Stimulated activated CD8-positive, alpha-beta memory T cell treated with anti-CD3 and anti-CD28 coated beads, Interleukin-4, amount 100 ng/mL, for 1 hour (primary cell): ENCODE measurements around the gene PRCP.

ENCODE experiments used
- DNase-seq, 2 donors: peaks; one replicate each; pipeline ENCODE4 v3.0.0-alpha.2; 2020; ENCODE audit warnings: low read depth in 2 of 2, low spot score in 1 of 2

The PRCP gene

GRCh38 chr11:82787981-82788380 lies 112.2 kb downstream of the PRCP start:
- DNase-seq = no peak

DNA sequence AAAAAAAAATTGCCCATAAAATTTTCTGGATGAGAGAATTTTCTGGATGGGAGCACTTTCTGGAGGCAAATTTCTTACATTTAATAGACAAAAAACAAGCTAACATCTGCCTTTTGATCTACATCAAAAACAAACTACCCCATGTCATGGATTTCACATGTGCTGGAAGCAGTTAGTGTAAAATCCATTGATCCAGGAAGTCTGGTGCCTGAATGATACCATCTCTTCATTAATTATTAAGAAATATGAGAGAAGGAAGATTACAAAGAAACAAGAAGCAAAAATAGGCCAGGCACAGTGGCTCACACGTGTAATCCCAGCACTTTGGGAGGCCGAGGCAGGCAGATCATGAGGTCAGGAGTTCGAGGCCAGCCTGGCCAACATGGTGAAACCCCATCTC lies 113.4 kb downstream of the PRCP start:
- no peak for DNase-seq

DNA sequence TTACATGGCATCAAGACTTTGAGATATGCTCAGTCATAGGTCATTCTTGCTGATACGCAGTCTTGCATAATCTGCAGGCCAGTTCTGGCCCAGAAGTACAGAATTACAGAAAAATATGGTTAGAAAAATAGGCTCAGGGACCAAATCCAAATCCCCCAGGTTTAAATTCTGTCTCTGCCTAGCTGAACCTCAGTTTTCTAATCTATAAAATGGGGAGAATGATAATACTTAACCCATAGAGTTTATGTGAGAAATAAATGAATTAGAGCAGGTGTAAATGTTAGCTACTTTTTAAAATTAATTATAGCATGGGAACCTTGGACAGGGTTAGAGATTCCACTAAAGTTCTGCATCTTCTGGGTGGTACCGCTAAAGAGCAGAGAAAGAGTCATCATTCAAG lies 114.2 kb downstream of the PRCP start:
- DNase-seq = no peak

DNA sequence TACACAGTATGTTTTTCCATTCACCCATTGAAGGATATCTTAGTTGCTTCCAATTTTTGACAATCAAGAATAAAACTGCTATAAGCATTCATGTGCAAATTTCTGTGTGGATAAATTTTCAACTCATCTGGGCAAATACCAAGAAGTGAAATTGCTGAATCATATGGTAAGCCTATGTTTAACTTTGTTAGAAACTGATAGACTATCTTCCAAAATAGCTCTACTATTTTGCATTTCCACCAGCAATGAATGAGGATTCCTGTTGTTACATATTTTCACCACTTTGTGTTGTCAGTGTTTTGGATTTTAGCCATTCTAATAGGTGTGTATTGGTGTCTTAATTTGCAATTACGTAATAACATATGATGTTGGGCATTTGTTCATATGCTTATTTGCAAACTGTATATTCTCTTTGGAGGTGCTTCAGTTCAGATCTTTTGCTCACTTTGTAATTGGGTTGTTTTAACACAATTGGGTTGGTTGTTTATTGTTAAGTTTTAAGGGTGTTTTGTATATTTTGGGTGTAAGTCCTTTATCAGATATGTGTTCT lies 117.3 kb downstream of the PRCP start:
- no peak for DNase-seq

- DNase-seq = no peak
Measured at GRCh38 chr11:82778776-82779175, 121.5 kb downstream of the PRCP start.

DNA sequence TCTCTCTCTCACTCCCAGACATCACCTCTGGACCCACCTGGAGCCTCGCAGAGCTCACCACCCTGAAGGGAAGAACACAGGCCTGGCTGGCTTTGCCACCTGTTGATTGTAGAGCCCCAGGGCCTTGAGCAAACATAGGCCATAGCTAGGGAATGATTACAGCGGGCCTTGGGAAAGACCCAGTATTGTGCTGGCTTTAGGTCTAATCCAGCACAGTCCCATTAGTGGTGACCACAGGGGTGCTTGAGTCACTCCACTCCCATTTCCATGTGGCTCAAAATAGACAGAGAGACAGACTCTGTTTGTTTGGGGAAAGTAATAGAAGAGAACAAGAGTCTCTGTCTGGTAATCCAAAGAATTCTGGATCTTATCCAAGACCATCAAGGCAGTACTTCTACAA lies 123.9 kb downstream of the PRCP start:
- DNase-seq = no peak

DNA sequence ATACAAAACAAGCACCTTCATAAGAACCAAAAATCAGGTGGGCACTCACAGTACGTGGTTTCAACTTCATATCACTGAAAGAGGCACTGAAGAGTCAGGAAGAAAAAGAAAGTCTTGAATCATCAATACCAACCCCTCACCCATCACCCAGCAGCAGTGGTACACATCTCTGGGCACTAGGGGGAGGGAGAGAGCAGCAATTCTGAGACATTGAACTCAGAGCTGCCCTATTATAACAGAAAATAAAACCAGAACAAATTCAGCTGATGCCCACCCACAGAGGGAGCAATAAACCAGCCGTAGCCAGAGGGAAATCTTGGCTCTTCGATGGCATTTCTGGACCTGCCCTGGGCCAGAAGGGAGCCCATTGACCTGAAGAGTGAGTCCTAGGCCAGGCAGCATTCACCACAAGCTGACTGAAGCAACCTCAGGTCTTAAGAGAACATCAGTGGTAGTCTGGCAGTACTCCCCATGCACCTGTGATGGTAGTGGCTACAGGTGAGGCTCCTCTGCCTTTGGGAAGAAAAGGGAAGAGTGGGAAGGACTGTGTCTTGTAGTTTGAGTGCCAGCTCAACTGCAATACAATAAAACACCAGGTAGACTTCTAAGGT lies 124.4 kb downstream of the PRCP start:
- no peak for DNase-seq

- no peak for DNase-seq
Measured at GRCh38 chr11:82775218-82775617, 125.0 kb downstream of the PRCP start.
